Measurements from ENCODE around the gene HSCB.
"Not testable (repeated sequence)": the region's sequence is repeated elsewhere in the genome, so short reads cannot be mapped to it uniquely, and the experiment has no call there.

The HSCB gene

DNA sequence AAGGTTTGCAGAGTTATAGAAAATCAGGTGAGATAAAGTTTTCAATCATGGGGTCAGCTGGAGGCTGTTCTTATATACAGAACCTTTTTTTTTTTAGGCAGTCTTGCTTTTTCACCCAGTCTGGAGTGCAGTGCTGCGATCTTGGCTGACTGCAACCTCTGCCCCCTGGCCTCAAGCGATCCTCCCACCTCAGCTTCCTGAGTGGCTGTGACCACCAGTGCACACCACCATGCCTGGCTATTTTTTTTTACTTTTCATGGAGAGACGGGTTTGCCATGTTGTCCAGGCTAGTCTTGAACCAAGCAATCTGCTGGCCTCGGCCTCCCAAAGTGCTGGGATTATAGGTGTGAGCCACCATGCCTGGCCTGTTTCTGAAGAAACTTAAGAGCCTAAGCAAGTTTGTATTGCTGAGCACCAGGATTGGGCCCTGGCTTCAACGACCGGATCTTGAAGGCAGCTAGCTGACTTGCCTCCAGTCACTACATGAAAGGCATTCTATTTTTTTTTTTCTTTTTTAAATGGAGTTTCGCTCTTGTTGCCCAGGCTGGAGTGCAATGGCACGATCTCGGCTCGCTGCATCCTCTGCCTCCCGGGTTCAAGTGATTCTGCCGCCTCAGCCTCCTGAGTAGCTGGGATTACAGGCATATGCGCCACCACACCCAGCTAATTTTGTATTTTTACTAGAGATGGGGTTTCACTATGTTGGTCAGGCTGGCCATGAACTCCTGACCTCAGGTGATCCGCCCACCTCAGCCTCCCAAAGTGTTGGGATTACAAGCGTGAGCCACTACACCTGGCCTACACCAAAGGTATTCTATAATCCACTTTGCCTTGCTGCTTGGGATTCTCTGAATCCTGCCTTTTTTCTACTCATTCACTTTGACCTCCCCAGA lies 50.9 kb downstream of the HSCB start:
- DNase-seq = peak in 1 of 2 donors; percentile 5

DNA sequence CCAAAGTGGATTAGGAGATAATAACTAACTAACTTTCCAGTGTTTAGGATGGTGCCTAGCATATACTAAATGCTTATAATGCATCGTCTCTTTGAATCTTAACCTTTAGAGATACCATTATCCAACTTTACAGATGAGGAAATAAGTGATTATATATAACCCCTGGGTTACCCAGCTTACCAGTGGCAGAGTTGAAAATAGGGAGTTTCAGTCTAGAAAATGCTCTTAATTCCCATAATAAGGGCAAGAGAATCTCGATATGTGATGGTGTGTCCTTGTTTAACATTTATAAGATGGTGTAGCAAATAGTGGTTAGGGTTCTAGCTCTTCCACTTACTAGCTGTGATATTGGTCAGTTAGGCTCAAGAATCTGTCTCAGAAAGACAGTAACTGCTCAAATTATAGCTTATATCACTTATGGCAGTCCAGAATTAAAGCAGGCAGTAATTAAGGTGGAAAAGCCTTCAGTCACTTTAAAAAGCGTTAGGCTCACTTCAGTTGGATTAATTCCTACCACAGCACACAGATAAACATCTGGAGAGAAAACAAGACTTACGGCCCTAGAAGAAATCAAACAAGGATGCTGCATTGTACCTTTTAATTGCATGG lies 52.2 kb downstream of the HSCB start:
- no peak for DNase-seq

DNA sequence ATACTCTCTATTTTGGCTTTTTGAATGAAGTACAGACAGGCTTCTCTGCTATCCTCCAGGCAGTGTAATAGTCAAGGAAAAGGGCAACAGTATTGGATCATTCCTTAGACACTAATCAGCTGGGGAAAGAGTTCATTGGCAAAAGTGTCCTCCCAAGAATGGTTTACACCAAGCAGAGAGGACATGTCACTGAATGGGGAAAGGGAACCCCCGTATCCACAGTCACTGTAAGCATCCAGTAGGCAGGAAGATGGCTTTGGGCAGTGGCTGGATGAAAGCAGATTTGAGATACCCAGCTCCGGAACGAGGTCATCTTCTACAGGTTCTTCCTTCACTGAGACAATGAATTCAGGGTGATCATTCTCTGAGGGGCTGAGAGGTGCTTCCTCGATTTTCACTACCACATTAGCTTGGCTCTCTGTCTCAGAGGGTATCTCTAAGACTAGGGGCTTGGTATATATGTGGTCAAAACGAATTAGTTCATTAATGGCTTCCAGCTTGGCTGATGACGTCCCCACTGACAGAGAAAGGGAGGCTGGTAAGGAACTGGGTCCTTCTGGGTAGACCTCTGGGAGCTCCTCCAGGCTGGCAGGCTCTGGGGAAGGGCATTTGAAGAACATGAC lies 53.3 kb downstream of the HSCB start:
- DNase-seq = no peak

DNA sequence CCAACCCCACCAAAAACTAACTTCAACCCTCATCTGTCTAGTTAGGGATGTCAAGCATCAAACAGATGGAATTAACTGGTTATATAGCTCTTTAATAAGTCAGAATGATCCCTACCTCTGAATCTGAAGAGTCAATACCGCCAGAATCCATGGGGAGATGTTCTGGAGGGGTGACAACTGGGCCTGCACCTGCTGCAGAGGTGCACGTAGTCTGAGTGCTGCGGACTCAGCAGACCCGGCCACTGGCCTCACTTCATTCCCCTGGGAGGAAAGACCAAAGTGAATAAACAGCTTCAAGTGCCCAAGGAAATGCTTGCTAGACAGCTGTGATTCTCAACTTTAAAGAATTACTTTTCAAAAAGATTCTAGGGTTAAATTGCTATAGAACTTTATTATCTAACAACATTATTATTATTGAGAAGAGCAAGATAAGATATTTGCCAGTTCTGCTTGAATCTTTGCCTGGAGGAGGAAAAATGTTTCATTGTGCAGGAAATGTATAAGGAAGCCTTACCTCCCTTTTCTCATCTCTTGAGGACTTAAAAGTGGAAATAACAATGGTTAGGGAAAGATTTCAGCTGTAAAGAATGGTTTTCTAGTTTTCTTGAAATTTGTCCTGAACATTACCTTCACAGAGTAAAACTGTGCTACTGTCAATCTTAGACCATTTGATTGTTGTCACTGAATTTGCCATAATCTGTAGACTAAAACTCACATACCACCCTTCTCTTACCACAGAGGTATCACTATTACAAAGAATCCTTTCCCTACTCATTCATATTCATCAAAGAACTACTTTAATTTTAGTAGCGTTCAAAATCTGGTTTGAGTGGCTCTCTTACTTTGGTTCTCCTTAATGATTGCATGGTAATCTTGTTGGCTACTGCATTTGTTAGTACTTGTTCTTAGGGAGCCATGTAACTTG lies 54.4 kb downstream of the HSCB start:
- DNase-seq = no peak

DNA sequence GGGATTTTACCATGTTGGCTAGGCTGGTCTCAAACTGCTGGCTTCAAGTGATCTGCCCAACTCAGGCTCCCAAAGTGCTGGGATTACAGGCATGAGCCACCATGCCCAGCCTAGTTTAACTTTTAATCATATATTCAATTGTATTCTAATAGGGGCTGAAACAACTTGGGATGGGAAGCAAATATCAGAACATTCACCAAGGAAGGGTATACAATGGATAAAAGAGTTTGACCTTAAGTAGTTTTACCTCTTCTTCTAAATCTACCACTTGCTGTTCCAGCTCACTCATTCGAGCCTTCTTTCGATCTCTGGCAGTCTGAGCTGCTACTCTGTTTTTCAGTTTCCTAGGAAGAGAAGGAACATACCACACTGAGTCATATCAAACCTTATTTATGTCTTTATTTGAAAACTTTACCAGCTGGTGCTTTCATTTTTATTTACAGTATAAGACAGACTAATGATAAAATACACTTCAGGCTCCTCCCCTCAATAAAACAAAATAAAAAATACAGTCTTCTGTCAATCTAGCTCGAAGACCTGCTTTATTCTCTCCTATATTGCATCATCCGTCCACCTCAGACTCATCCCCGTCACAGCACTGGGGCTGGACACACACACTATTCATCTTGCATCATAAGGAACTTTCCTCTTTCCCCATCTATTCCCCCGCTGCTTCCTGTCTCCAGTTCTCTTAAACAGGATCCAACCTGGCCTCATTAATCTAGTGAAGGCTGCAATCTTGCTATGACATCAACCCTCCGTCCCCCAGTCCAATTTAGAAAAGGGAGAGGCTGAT lies 57.2 kb downstream of the HSCB start:
- peak; percentile 32 to 37 for DNase-seq

DNA sequence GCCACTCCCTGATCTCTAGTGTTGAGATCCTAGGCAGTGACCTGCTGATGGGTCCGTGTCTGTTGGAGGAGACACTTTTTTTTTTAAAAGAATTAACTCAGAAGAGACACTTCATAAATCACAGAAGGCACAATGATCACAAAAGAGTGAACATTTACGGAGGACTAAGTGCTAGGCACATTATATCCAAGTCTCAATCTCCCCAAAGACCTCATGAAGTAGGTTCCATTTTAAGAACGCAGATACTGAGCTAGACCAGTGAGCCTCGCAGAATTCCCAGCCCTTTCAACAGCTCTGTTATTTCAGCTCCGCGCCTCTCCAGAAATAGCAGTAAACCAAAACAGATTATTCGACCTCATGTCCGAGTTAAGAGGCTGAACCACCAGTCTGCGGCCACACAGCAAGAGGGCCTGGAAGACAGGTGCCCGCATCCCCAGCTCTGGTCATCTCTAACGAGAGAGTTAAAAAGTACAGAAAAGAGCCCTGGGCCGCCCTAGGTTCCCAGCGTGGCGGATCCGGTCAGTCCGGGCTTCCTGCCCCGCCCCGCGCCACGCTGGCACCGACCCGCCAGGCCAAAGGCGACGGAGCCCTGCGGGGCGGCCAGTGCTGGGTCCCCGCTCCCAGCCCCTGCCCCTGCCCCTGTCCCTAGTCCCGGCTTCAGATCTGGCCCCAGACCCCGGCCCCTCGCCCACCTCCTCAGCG lies 57.9 kb downstream of the HSCB start:
- DNase-seq = peak in 1 of 2 donors; percentile 40

DNA sequence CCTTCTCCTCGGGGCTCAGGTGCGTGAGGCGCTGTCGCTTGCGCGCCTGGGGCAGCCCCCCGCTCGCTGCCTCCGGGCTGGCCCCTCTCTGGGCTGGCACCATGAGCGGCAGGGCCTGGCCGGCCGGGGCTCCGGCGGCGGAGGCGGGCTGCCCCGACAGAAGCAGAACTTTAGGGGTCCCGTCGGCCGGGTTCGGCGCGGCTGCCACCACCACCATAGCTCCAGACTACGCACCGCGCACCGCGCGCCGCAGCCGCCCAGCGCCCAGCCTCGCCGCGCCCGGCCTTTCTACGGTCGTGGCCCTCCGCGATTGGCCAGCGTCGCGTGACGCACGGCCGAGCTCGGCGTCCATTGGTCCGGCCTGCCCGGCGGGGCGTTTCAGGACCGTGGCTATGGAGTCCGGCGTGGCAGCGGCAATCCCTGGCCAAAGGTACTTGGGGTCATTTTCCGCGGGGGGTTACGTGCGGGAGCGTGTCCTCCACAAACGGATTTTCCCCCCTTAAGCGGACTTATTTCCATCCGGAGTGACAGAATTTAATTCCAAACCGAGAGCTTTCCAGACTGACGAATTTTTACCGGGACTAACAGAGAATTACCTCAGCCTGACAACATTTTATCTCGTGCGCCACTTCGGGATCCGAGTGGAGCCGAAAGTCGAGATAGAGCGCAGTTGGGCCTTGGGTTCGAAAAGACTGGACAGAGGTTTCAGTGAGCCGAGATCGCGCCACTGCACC lies 58.6 kb downstream of the HSCB start, which contains the start of gene XBP1:
TSS of gene XBP1 (minus strand) at position 262 of the 734 bp plus-strand sequence.
- peak; percentile 85 to 86 for DNase-seq

DNA sequence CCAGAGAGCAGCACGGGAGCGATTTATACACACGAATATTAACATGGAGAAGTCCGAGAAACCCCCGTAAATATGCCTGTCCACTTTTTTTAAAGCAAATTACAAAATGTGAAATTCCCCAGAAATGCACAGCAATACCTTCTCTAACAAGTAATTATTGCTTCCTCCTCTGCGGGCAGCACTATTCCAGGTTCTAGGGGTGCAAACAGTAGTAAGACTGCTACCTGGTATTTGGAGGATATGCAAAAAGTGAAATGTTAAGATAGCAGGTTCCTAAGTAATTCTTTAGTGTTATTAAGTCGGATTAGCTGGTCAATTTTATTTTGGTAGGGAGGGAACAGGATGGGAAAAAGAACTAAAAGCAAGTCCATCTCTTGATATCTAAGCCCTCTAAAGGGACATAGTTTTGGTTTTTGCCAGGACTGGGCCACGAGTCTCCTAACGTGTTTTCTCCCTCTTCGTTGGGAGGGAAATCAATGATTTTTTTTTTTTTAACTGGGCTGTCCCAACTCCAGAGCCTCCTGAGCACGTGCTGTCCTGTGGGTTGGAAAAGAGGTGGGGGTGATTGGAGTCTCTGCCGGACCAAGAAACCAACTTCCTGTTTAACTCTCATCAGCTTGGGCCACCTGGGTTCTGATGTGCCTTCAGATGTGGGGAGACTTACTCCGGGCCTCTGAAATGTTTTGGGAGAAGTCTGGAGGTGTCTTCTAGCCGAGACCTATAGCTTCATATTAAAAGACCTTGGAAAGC lies 60.2 kb downstream of the HSCB start:
- no peak for DNase-seq

DNA sequence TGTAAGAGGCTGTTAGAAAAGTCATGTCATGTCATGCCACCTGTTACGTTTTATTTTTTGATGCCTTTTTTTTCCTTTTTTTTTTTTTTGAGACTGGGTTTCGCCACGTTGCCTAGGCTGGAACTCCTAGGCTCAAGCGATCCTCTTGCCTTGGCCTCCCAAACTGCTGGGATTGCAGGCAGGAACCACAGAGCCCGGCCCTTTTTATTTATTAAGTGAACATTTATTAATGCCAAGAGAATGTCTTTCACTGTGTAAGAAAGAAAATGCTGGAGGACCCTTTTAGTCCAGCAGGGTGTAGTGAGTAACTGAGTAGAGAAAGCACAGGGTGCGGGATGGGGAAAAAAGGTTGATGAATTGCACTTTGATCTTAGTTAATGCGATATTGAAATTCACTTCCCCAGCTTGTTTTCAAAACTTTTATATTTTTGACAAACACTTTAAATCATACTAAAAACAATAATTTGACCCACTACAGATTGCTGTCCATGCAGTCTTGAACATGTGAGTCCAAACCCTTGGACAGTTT lies 60.8 kb downstream of the HSCB start:
- no peak for DNase-seq

DNA sequence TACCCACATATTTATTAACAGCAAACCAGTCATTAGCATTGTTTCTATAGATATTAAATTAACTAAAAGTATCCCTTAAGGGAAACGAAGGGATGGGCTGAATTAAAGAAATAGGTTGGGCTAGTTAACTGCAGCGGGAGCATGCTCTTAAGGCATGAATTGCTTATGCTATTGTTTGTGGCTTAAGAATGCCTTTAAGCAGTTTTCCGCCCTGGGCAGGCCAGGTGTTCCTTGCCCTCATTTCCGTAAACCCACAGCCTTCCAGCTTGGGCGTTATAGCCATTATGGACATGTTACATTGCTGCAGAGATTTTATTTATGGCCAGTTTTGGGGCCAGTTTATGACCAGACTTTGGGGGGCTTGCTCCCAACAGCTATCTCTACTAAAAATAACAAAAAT lies 63.6 kb downstream of the HSCB start:
- DNase-seq = not testable (repeated sequence)

Measured in activated CD4-positive, alpha-beta T cell treated with anti-CD3 and anti-CD28 coated beads for 4 hours (primary cell).